Endometrium (tissue), 2 donors: ENCODE results near the gene TBCB.
"Not testable (repeated sequence)": the region's sequence is repeated elsewhere in the genome, so short reads cannot be mapped to it uniquely, and the experiment has no call there.

Experiments
- FAIRE-seq: peaks from 2 replicates; lab custom pipeline; 2012; peaks lifted over from hg19 to GRCh38; lab: Jason Lieb, UNC
- donor health status: control.
- donor health status: control.

Gene TBCB

GRCh38 chr19:36173846-36174245 lies 58.6 kb downstream of the TBCB start:
- FAIRE-seq: not testable (repeated sequence)
